ENCODE results near the gene ZNF593OS. TPM values are rescaled to one million over a fixed set of nuclear protein-coding genes. Genes with fewer than 3 reads are reported as not detected.

Gene ZNF593OS
- total RNA-seq, 1 donor from 2014 or later: not detected

Other genes with a start within 250 kb of the ZNF593OS start
- gene PAFAH2, start 173.8 kb downstream of the ZNF593OS start, total RNA-seq: 9.7 TPM
- gene EXTL1, start 150.1 kb downstream of the ZNF593OS start, total RNA-seq: 11.2 TPM
- 4.0 TPM for gene SLC30A2, start 125.7 kb downstream of the ZNF593OS start, total RNA-seq
- 212 TPM for gene TRIM63, start 104.2 kb downstream of the ZNF593OS start, total RNA-seq
- 4.0 TPM for gene PDIK1L, start 60.0 kb downstream of the ZNF593OS start, total RNA-seq
- gene FAM110D, start 12.8 kb downstream of the ZNF593OS start, total RNA-seq: 4.0 TPM
- gene C1orf232, start 2.9 kb downstream of the ZNF593OS start, total RNA-seq: not detected
- gene ZNF593, start 1.9 kb downstream of the ZNF593OS start, total RNA-seq: 14.9 TPM
- 1.8 TPM for gene CNKSR1, start 5.7 kb upstream of the ZNF593OS start, total RNA-seq
- gene CATSPER4, start 18.8 kb upstream of the ZNF593OS start, total RNA-seq: not detected
- gene CEP85, start 62.4 kb upstream of the ZNF593OS start, total RNA-seq: 73.6 TPM
- gene SH3BGRL3, start 108.3 kb upstream of the ZNF593OS start, total RNA-seq: 50.5 TPM
- 9.5 TPM for gene UBXN11, start 134.8 kb upstream of the ZNF593OS start, total RNA-seq
- 6.5 TPM for gene CD52, start 146.1 kb upstream of the ZNF593OS start, total RNA-seq
- gene CRYBG2, start 182.3 kb upstream of the ZNF593OS start, total RNA-seq: not detected
- 0.14 TPM for gene ZNF683, start 200.9 kb upstream of the ZNF593OS start, total RNA-seq
- not detected for gene LIN28A, start 239.0 kb upstream of the ZNF593OS start, total RNA-seq

Measured in Right ventricle myocardium inferior (tissue), 1 donor.